ENCODE data around the gene DOCK3. TPM values are rescaled to one million over a fixed set of nuclear protein-coding genes. Genes with fewer than 3 reads are reported as not detected.
"Not testable (repeated sequence)": the region's sequence is repeated elsewhere in the genome, so short reads cannot be mapped to it uniquely, and the experiment has no call there.

The DOCK3 gene
- polyA plus RNA-seq, 1 donor: 0.81 TPM

GRCh38 chr3:51382947-51383578 is 708.3 kb downstream of the DOCK3 start:
- Histone ChIP-seq H3K36me3 (ENCODE audit: control insufficient read depth, insufficient read depth, low read length) (peaks cover 13% of the 10 kb centered on the region), H3K4me1 (ENCODE audit: control insufficient read depth, insufficient read depth, low read length) (peaks cover 26% of the 10 kb centered on the region), H3K4me3 (ENCODE audit: low read length) (no peak overlapping the region), H3K9me3 (ENCODE audit: control insufficient read depth, low read depth, low read length) (no peaks in the 10 kb centered on the region), H3K27me3 (ENCODE audit: control insufficient read depth, insufficient read depth, low read length) (no peaks in the 10 kb centered on the region), H3K27ac (ENCODE audit: low read length) (no peak overlapping the region)
- no CpG with 5 or more reads among the region's 3 CpGs for WGBS (ENCODE audit: insufficient coverage, low lambda C conversion rate)
- DNase-seq: no peak

GRCh38 chr3:51384055-51384725 is 709.5 kb downstream of the DOCK3 start:
- no peaks in the 10 kb centered on the region for H3K9me3 ChIP-seq (ENCODE audit: control insufficient read depth, low read depth, low read length)
- peak overlapping the region; percentile 83 for H3K27ac ChIP-seq (ENCODE audit: low read length)
- peak overlapping the region; percentile 87 for H3K4me3 ChIP-seq (ENCODE audit: low read length)
- peaks cover 24% of the 10 kb centered on the region for H3K36me3 ChIP-seq (ENCODE audit: control insufficient read depth, insufficient read depth, low read length)
- peaks cover 37% of the 10 kb centered on the region for H3K4me1 ChIP-seq (ENCODE audit: control insufficient read depth, insufficient read depth, low read length)
- no peaks in the 10 kb centered on the region for H3K27me3 ChIP-seq (ENCODE audit: control insufficient read depth, insufficient read depth, low read length)
- no peak for DNase-seq
- no CpG with 5 or more reads among the region's 29 CpGs for WGBS (ENCODE audit: insufficient coverage, low lambda C conversion rate)

GRCh38 chr3:51384726-51385473 is 710.2 kb downstream of the DOCK3 start, which contains the start of gene MANF:
TSS of gene MANF (plus strand) at chr3:51385291. CDS start at chr3:51385343, 52 bp downstream.
- WGBS (ENCODE audit: insufficient coverage, low lambda C conversion rate): no CpG with 5 or more reads among the region's 65 CpGs
- Histone ChIP-seq H3K4me1 (ENCODE audit: control insufficient read depth, insufficient read depth, low read length) (peaks cover 41% of the 10 kb centered on the region), H3K4me3 (ENCODE audit: low read length) (peak within 1 kb of the TSS; percentile 87)

GRCh38 chr3:51385621-51386091 is 710.9 kb downstream of the DOCK3 start:
- Histone ChIP-seq H3K9me3 (ENCODE audit: control insufficient read depth, low read depth, low read length) (no peaks in the 10 kb centered on the region), H3K4me1 (ENCODE audit: control insufficient read depth, insufficient read depth, low read length) (peaks cover 47% of the 10 kb centered on the region), H3K27ac (ENCODE audit: low read length) (peak overlapping the region; percentile 25), H3K4me3 (ENCODE audit: low read length) (peak overlapping the region; percentile 57), H3K36me3 (ENCODE audit: control insufficient read depth, insufficient read depth, low read length) (peaks cover 36% of the 10 kb centered on the region), H3K27me3 (ENCODE audit: control insufficient read depth, insufficient read depth, low read length) (no peaks in the 10 kb centered on the region)
- WGBS (ENCODE audit: insufficient coverage, low lambda C conversion rate): 0% methylated on average over 1 of the region's 18 CpGs
- DNase-seq: no peak

More at GRCh38 chr3:51384726-51385473, 710.2 kb downstream of the DOCK3 start, which contains the start of gene MANF:
- DNase-seq: peak; percentile 99 to 100
- H3K27me3 ChIP-seq (ENCODE audit: control insufficient read depth, insufficient read depth, low read length): no peaks in the 10 kb centered on the region
- H3K27ac ChIP-seq (ENCODE audit: low read length): peak within 1 kb of the TSS; percentile 83
- H3K9me3 ChIP-seq (ENCODE audit: control insufficient read depth, low read depth, low read length): no peaks in the 10 kb centered on the region
- H3K36me3 ChIP-seq (ENCODE audit: control insufficient read depth, insufficient read depth, low read length): peaks cover 31% of the 10 kb centered on the region

GRCh38 chr3:51386159-51386851 is 711.6 kb downstream of the DOCK3 start:
- H3K27ac ChIP-seq (ENCODE audit: low read length): no peak overlapping the region
- no peaks in the 10 kb centered on the region for H3K27me3 ChIP-seq (ENCODE audit: control insufficient read depth, insufficient read depth, low read length)
- 100% methylated on average over 1 of the region's 8 CpGs for WGBS (ENCODE audit: insufficient coverage, low lambda C conversion rate)
- peaks cover 49% of the 10 kb centered on the region for H3K4me1 ChIP-seq (ENCODE audit: control insufficient read depth, insufficient read depth, low read length)
- no peaks in the 10 kb centered on the region for H3K9me3 ChIP-seq (ENCODE audit: control insufficient read depth, low read depth, low read length)
- DNase-seq: no peak
- H3K4me3 ChIP-seq (ENCODE audit: low read length): peak overlapping the region; percentile 57
- H3K36me3 ChIP-seq (ENCODE audit: control insufficient read depth, insufficient read depth, low read length): peaks cover 36% of the 10 kb centered on the region

GRCh38 chr3:51386852-51387229 is 712.1 kb downstream of the DOCK3 start:
- H3K4me3 ChIP-seq (ENCODE audit: low read length): no peak overlapping the region
- WGBS (ENCODE audit: insufficient coverage, low lambda C conversion rate): no CpG with 5 or more reads among the region's 5 CpGs
- no peaks in the 10 kb centered on the region for H3K27me3 ChIP-seq (ENCODE audit: control insufficient read depth, insufficient read depth, low read length)
- H3K4me1 ChIP-seq (ENCODE audit: control insufficient read depth, insufficient read depth, low read length): peaks cover 49% of the 10 kb centered on the region
- no peaks in the 10 kb centered on the region for H3K9me3 ChIP-seq (ENCODE audit: control insufficient read depth, low read depth, low read length)
- no peak for DNase-seq
- H3K27ac ChIP-seq (ENCODE audit: low read length): no peak overlapping the region
- peaks cover 36% of the 10 kb centered on the region for H3K36me3 ChIP-seq (ENCODE audit: control insufficient read depth, insufficient read depth, low read length)

- H3K36me3 ChIP-seq (ENCODE audit: control insufficient read depth, insufficient read depth, low read length): peaks cover 37% of the 10 kb centered on the region
- peaks cover 51% of the 10 kb centered on the region for H3K4me1 ChIP-seq (ENCODE audit: control insufficient read depth, insufficient read depth, low read length)
- not testable (repeated sequence) for H3K27ac ChIP-seq (ENCODE audit: low read length); DNase-seq; H3K4me3 ChIP-seq (ENCODE audit: low read length); H3K27me3 ChIP-seq (ENCODE audit: control insufficient read depth, insufficient read depth, low read length); H3K9me3 ChIP-seq (ENCODE audit: control insufficient read depth, low read depth, low read length)
- WGBS (ENCODE audit: insufficient coverage, low lambda C conversion rate): no CpG with 5 or more reads among the region's 6 CpGs
These were observed 712.6 kb downstream of the DOCK3 start for GRCh38 chr3:51387281-51387680.

- DNase-seq: peak; percentile 68 to 84
- H3K27me3 ChIP-seq (ENCODE audit: control insufficient read depth, insufficient read depth, low read length): no peaks in the 10 kb centered on the region
- 83% methylated on average over 1 of the region's 6 CpGs for WGBS (ENCODE audit: insufficient coverage, low lambda C conversion rate)
- H3K4me1 ChIP-seq (ENCODE audit: control insufficient read depth, insufficient read depth, low read length): peaks cover 53% of the 10 kb centered on the region
- H3K9me3 ChIP-seq (ENCODE audit: control insufficient read depth, low read depth, low read length): peaks cover 14% of the 10 kb centered on the region
- no peak overlapping the region for H3K4me3 ChIP-seq (ENCODE audit: low read length)
- H3K36me3 ChIP-seq (ENCODE audit: control insufficient read depth, insufficient read depth, low read length): peaks cover 49% of the 10 kb centered on the region
- peak overlapping the region; percentile 57 for H3K27ac ChIP-seq (ENCODE audit: low read length)
These were observed 713.7 kb downstream of the DOCK3 start for GRCh38 chr3:51388286-51389029.

GRCh38 chr3:51389423-51390183 is 714.9 kb downstream of the DOCK3 start:
- WGBS (ENCODE audit: insufficient coverage, low lambda C conversion rate): no CpG with 5 or more reads among the region's 6 CpGs
- no peaks in the 10 kb centered on the region for H3K27me3 ChIP-seq (ENCODE audit: control insufficient read depth, insufficient read depth, low read length)
- peaks cover 60% of the 10 kb centered on the region for H3K36me3 ChIP-seq (ENCODE audit: control insufficient read depth, insufficient read depth, low read length)
- H3K27ac ChIP-seq (ENCODE audit: low read length): no peak overlapping the region
- H3K9me3 ChIP-seq (ENCODE audit: control insufficient read depth, low read depth, low read length): peaks cover 18% of the 10 kb centered on the region
- no peak overlapping the region for H3K4me3 ChIP-seq (ENCODE audit: low read length)
- peaks cover 49% of the 10 kb centered on the region for H3K4me1 ChIP-seq (ENCODE audit: control insufficient read depth, insufficient read depth, low read length)
- DNase-seq: no peak

Measured in large intestine (tissue), 3 donors.